ENCODE data around the gene NOCT.
"Not testable (repeated sequence)": the region's sequence is repeated elsewhere in the genome, so short reads cannot be mapped to it uniquely, and the experiment has no call there.

GRCh38 chr4:139000134-139000533 is 15.4 kb upstream of the NOCT start:
- not testable (repeated sequence) for TF ChIP-seq CTCF (conservative IDR thresholded peaks at IDR 0.05; ENCODE audit: low read depth in 2 of 2); JUNB (IDR thresholded peaks at IDR 0.05; ENCODE audit: unreplicated experiment); STAT1 (IDR thresholded peaks at IDR 0.05; ENCODE audit: unreplicated experiment); REST (IDR thresholded peaks at IDR 0.05; ENCODE audit: unreplicated experiment); ETS1 (IDR thresholded peaks at IDR 0.05); CREB1 (CRISPR knock-in tag; IDR thresholded peaks at IDR 0.05; ENCODE audit: low read depth)
